Hematopoietic multipotent progenitor cell treated with erythropoietin and hydrocortisone succinate and interleukin-3 and kit ligand, for 15 days (in vitro differentiated cells): Measurements from ENCODE around the gene NUP155.
A peak's percentile ranks its signal among the peaks of the same experiment; 100 is the strongest.
"Not testable (repeated sequence)": the region's sequence is repeated elsewhere in the genome, so short reads cannot be mapped to it uniquely, and the experiment has no call there.

Source experiments
- DNase-seq: peaks from one replicate; pipeline ENCODE4 v3.0.0-alpha.2; 2015; ENCODE audit warnings: low spot score

The NUP155 gene

GRCh38 chr5:37370864-37371726 is at the start of gene NUP155:
Gene NUP155, minus strand, starts transcription at chr5:37371106. Its CDS starts 129 bp downstream, at chr5:37370977.
- peak; percentile 76 for DNase-seq

DNA sequence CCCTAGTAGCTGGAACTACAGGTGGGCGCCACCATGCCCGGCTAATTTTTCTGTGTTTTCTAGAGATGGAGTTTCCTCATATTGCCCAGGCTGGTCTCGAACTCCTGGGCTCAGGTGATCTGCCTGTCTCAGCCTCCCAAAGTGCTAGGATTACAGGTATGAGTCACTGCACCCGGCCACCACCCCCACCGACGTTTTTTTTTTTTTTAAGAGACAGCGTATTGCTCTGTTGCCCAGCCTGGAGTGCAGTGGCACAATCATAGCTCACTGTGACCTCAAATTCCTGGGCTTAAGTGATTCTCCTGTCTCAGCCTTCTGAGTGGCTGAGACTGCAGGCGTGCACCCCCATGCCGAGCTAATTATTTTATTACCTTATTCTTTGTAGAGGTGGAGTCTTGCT is 46.4 kb upstream of the NUP155 start:
- no peak for DNase-seq

- DNase-seq: not testable (repeated sequence)
Observed at GRCh38 chr5:37415456-37415855, 44.5 kb upstream of the NUP155 start.

GRCh38 chr5:37412515-37412914 is 41.6 kb upstream of the NUP155 start:
- no peak for DNase-seq

- DNase-seq: no peak
Observed at GRCh38 chr5:37400501-37400900, 29.6 kb upstream of the NUP155 start.

GRCh38 chr5:37396352-37396751 is 25.4 kb upstream of the NUP155 start:
- no peak for DNase-seq

DNA sequence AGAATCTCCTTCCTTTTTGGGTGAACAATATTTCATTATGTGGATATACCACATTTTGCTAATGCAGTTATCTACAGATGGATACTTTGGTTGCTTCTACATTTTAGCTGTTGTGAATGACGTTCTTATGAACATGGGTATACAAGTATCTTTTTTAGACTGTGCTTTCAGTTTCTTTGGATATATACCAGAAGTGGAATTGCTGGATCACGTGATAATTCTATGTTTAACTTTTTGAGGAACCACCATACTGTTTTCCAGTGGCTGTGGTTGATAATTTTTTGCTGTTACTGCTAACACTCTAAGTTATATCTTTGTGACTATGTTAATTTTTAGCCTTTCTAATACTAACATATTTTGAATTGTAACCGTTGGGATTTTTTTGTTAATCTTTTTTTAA is 20.7 kb upstream of the NUP155 start:
- DNase-seq: no peak

DNA sequence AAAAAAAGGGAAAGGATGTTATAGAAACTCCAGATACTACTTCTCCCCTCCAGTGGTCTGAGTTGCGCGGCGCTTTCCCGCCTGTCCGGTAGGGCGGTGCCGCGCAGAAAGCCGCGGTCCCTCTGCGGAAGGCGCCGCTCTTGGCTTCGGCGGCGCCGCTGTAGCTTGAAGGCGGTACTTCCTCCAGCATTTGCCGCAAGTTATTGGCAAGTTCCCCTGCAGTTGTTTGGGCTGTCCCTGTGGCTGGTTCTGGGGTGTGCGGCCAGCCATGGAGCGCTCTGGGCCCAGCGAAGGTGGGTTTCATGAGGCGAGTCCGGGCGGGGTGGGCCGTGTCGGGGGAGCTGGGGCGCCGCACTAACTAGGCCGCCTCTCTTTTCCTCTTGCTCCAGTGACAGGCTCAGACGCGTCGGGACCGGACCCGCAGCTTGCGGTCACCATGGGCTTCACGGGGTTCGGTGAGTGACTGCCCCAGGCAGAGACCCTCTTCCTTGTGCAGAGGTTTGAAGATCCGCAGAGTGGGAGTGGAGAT is 8.3 kb upstream of the NUP155 start, which contains the start of gene WDR70:
Gene WDR70, plus strand, starts transcription at position 219 of the 529 bp plus-strand sequence. Its CDS starts 50 bp downstream, at position 269.
- peak; percentile 83 for DNase-seq

DNA sequence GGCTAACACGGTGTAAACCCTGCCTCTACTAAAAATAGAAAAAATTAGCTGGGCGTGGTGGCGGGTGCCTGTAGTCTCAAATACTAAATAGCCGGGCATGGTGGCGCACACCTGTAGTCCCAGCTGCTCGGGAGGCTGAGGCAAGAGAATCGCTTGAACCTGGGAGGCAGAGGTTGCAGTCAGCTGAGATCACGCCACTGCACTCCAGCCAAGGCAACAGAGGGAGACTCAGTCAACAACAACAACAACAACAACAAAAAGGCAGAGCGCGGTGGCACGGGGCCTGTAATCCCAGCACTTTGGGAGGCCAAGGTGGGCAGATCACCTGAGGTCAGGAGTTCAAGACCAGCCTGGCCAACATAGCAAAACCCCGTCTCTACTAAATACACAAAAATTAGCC is 7.2 kb upstream of the NUP155 start:
- DNase-seq: not testable (repeated sequence)

DNA sequence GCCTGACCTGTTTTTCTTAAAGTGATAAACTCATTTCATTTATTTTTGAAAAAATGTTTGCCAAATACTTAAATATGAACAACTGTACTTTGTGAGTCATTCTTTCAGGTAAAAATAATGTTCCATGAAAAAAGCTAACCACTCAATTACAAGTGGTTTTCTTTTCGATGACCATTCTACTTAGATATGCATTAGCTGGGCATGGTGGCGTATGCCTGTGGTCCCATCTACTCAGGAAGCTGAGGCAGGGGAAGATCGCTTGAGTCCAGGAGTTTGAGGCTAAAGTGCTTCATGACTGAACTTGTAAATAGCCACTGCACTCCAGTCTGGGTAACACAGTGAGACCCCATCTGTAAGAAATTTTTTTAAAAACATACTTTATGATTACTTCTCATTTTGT is 4.2 kb upstream of the NUP155 start:
- DNase-seq: no peak

- peak; percentile 12 for DNase-seq
Observed at GRCh38 chr5:37370550-37370863, 399 bp downstream of the NUP155 start.

GRCh38 chr5:37355161-37355560 is 15.7 kb downstream of the NUP155 start:
- no peak for DNase-seq

GRCh38 chr5:37342741-37343140 is 28.2 kb downstream of the NUP155 start:
- DNase-seq: not testable (repeated sequence)

DNA sequence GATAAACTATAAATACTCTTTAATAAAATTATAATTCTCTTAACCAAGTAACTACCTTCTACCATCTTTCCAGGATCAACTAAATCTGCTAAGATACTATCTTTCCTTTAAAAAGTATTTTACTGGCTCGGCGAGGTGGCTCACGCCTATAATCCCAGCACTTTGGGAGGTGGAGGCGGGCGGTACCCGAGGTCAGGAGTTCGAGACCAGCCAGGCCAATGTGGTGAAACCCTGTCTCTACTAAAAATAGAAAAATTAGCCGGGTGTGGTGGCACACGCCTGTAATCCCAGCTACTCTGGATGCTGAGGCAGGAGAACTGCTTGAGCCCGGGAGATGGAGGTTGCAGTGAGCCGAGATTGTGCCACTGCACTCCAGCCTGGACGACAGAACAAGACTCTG is 36.2 kb downstream of the NUP155 start:
- DNase-seq: not testable (repeated sequence)

DNA sequence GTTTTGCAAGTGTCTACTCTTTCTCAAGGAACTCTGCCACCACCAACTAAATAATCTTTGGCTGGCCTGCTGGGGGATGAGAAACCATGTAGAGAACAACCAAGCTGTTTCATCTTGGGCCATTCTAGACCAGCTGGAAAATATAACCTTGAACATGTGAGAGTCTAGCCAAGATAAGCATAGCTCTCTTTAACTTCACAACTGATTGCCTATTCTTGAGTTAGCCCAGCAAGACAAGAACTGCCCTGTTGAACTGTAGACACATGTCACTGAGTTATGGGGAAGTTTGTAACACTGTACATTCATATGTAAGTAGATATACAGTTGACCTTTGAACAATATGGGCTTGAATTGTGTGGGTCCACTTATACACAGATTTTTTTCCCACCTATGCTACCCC is 44.4 kb downstream of the NUP155 start:
- DNase-seq: no peak

DNA sequence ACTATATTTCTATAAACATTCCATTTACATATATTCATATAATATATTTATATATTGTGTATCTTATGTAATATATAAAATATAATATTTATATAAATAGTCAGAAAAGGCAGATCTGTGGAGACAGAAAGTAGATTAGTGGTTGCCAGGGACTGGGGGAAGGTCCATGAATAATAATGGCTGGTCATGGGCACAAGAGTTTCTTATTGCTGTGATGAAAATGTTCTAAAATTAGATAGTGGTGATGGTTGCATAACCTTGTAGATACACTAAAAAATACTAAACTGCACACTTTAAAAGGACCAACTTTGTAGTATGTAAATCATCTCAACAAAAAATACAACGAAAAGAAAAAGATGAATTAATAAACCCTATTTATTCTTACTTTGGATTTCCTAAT is 47.3 kb downstream of the NUP155 start:
- no peak for DNase-seq

DNA sequence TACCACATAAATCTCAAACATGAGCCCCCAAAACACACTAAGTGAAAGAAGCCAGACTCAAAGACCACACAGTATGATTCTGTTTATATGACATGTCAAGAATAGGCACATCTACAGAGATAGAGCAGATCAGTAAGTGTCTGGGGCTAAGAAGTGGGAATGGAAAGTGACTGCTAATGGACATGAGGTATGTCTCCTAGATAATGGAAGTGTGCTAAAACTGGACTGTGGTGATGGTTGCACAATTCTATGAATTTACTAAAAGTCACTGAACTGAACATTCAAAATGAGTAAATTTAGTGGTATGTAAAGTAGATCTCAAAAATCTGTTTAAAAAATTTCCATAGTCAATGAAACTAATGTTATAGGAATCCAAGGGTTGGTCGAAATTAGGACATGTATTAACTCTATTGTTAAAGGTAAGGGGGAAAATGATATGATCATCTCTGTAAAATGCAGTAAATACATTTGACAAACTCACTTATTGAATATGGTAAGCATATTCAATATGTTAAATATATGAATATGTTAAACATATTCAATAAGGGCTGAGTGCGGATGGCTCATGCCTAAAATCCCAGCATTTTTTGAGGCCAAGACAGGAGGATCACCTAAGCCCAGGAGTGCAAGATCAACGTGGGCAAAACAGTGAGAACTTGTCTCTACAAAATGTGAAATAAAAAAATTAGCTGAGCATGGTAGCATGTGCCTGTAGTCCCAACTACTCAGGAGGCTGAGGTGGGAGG is 51.7 kb downstream of the NUP155 start:
- no peak for DNase-seq

GRCh38 chr5:37316027-37316426 is 54.9 kb downstream of the NUP155 start:
- no peak for DNase-seq

DNA sequence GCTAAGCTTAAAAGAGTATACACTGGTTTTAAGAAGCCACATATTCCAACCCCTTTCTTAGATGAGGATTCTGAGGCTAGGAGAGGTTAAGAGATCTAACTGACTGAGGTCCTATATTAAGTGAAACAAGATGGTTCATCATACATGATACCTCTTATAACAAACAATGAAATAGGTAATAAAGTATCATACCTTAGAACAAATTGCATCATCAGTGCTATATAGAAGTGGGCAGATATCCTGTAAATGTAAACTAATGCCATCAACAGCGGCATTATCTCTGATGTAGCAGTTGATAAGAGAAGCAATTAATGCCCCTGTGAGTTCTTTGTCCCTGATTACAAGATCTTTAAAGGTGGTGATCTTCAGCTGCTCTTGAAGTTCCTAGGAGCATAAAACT is 60.5 kb downstream of the NUP155 start:
- no peak for DNase-seq

GRCh38 chr5:37308793-37309192 is 62.1 kb downstream of the NUP155 start:
- no peak for DNase-seq

DNA sequence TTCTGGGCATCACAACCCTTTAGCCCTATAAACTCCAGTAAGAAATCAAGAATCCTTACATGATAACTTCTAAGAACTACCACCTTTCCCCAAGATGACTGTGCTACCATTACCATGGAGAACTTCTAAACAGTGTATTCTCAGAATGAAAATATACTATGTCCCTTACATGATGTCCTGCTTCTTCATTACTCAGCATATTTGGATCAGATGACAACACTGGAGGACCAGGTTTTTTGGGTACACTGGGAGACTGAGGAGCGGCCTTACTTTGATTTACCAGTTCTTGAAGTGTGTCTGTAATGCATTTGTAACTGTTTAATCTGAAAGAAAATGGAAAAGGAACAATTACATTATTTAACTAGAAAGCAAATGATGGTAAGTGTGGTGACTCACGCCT is 66.0 kb downstream of the NUP155 start:
- no peak for DNase-seq

DNA sequence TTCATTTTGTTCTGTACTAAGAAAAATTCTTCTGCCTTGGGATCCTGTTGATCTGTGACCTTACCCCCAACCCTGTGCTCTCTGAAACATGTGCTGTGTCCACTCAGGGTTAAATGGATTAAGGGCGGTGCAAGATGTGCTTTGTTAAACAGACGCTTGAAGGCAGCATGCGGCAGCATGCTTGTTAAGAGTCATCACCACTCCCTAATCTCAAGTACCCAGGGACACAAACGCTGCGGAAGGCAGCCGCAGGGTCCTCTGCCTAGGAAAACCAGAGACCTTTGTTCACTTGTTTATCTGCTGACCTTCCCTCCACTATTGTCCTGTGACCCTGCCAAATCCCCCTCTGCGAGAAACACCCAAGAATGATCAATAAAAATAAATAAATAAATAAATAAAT is 74.6 kb downstream of the NUP155 start:
- not testable (repeated sequence) for DNase-seq

DNA sequence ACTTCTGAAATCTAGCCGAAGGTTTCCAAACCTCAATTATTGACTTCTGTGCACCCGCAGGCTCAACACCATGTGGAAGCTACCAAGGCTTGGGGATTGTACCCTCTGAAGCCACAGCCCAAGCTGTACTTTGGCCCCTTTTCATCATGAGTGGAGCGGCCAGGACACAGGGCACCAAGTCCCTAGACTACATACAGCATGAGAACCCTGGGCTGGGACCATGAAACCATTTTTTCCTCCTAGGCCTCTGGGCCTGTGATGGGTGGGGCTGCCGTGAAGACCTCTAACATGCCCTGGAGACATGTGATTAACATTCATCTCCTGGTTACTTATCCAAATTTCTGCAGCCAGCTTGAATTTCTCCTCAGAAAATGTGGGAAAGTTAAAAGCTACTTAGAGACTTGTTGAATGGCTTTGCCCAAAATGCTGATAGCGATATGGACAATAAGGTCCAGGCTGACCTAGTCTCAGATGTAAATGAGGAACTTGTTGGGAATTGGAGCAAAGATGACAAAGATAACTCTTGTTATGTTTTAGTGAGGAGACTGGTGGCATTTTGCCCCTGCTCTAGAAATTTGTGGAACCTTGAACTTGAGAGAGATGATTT is 87.6 kb downstream of the NUP155 start:
- no peak for DNase-seq
